Effector memory CD8-positive, alpha-beta T cell (primary cell): ENCODE results near the gene PYURF.

ENCODE experiments used
- ATAC-seq: fragments of 150-1000 bp; cut with Tn5 transposase; replicated peaks from 2 replicates; pipeline ENCODE4 v1.10.0; 2021; ENCODE audit warnings: mild to moderate bottlenecking, moderate library complexity
- DNase-seq, 3 experiments: peaks; one replicate each; pipeline ENCODE4 v3.0.0; 2021
- H3K27ac Mint-ChIP-seq, 2 donors: one replicate each; pipeline ENCODE4 v1.8.0; 2022; ENCODE audit warnings: mild to moderate bottlenecking in 2 of 2, mixed read lengths in 2 of 2, moderate library complexity in 2 of 2
- H3K27me3 Mint-ChIP-seq, 2 donors: one replicate each; pipeline ENCODE4 v1.8.0; 2022; ENCODE audit warnings: mixed read lengths in 2 of 2
- H3K36me3 Mint-ChIP-seq: one replicate; pipeline ENCODE4 v1.8.0; 2022; ENCODE audit warnings: mild to moderate bottlenecking, moderate library complexity, mixed read lengths; ENCODE audit not compliant: insufficient read depth
- H3K4me1 Mint-ChIP-seq, 2 donors: one replicate each; pipeline ENCODE4 v1.8.0; 2022; ENCODE audit warnings: low read depth in 2 of 2, mixed read lengths in 2 of 2
- H3K4me3 Mint-ChIP-seq, 2 donors: one replicate each; pipeline ENCODE4 v1.8.0; 2022; ENCODE audit warnings: mild to moderate bottlenecking in 2 of 2, mixed read lengths in 2 of 2, moderate library complexity in 2 of 2
- H3K9me3 Mint-ChIP-seq, 2 donors: one replicate each; pipeline ENCODE4 v1.8.0; 2022; ENCODE audit warnings: mixed read lengths in 2 of 2

The PYURF gene

DNA sequence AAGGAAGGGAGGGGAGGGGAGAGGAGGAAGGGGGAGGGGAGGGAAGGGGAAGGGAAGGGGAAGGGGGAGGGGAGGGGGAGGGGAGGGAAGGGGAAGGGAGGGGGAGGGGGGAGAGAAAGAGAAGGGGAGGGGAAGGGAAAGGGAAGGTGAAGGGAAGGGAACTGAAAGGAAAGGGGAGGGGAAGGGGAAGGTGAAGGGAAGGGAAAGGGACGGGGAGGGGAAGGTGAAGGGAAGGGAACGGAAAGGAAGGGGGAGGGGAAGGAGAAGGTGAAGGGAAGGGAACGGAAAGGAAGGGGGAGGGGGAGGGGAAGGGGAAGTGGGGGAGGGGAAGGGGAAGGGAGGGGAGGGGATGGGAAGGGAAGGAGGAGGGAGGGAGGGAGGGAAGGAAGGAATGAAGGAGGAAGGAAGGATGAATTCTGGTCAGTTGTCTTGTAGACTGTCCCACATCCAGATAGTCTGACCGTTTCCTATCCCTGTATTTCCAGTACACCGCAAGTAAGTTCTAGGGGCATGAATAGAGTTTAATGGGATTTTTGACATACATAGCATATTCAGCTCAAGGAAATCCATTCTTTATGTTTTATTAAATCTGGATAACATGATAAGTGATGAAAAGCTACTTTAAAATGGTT, 46.2 kb downstream of the PYURF start:
- DNase-seq: no peak
- Mint-ChIP-seq H3K4me3 (no peak overlapping the region), H3K36me3 (peaks cover 36% of the 10 kb centered on the region), H3K27me3 (no peaks in the 10 kb centered on the region), H3K4me1 (peaks cover 0 to 1% of the 10 kb centered on the region in 2 donors), H3K9me3 (no peaks in the 10 kb centered on the region), H3K27ac (no peak overlapping the region)
- ATAC-seq: no peak
